Measurements from ENCODE around the gene ZNF827.

Gene ZNF827

GRCh38 chr4:145868637-145869409 lies 69.8 kb downstream of the ZNF827 start:
- TF ChIP-seq, protein P1, sequence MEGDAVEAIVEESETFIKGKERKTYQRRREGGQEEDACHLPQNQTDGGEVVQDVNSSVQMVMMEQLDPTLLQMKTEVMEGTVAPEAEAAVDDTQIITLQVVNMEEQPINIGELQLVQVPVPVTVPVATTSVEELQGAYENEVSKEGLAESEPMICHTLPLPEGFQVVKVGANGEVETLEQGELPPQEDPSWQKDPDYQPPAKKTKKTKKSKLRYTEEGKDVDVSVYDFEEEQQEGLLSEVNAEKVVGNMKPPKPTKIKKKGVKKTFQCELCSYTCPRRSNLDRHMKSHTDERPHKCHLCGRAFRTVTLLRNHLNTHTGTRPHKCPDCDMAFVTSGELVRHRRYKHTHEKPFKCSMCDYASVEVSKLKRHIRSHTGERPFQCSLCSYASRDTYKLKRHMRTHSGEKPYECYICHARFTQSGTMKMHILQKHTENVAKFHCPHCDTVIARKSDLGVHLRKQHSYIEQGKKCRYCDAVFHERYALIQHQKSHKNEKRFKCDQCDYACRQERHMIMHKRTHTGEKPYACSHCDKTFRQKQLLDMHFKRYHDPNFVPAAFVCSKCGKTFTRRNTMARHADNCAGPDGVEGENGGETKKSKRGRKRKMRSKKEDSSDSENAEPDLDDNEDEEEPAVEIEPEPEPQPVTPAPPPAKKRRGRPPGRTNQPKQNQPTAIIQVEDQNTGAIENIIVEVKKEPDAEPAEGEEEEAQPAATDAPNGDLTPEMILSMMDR (IDR thresholded peaks at IDR 0.05) = no peak
- Histone ChIP-seq H3K36me3 (no peaks in the 10 kb centered on the region), H3K4me3 (ENCODE audit: low read depth in 1 of 2, low read length in 1 of 2) (no peak overlapping the region), H3K27ac (no peak overlapping the region), H3K4me1 (ENCODE audit: control insufficient read depth in 1 of 2, insufficient read depth in 1 of 2, low read depth in 1 of 2, low read length in 1 of 2) (no peaks in the 10 kb centered on the region), H3K27me3 (no peaks in the 10 kb centered on the region), H3K9me3 (no peaks in the 10 kb centered on the region)

- TF ChIP-seq, protein P1 (IDR thresholded peaks at IDR 0.05) = no peak
- H3K27me3 ChIP-seq = no peaks in the 10 kb centered on the region
- H3K27ac ChIP-seq = no peak overlapping the region
- H3K9me3 ChIP-seq = no peaks in the 10 kb centered on the region
- H3K4me3 ChIP-seq (ENCODE audit: low read depth in 1 of 2, low read length in 1 of 2) = no peak overlapping the region
- no peaks in the 10 kb centered on the region for H3K36me3 ChIP-seq
- no peaks in the 10 kb centered on the region for H3K4me1 ChIP-seq (ENCODE audit: control insufficient read depth in 1 of 2, insufficient read depth in 1 of 2, low read depth in 1 of 2, low read length in 1 of 2)
Measured at GRCh38 chr4:145867406-145867805, 71.2 kb downstream of the ZNF827 start.

- H3K9me3 ChIP-seq = no peaks in the 10 kb centered on the region
- no peak overlapping the region for H3K27ac ChIP-seq
- H3K4me1 ChIP-seq (ENCODE audit: control insufficient read depth in 1 of 2, insufficient read depth in 1 of 2, low read depth in 1 of 2, low read length in 1 of 2) = no peaks in the 10 kb centered on the region
- H3K36me3 ChIP-seq = no peaks in the 10 kb centered on the region
- TF ChIP-seq, protein P1 (IDR thresholded peaks at IDR 0.05) = no peak
- H3K4me3 ChIP-seq (ENCODE audit: low read depth in 1 of 2, low read length in 1 of 2) = no peak overlapping the region
- no peaks in the 10 kb centered on the region for H3K27me3 ChIP-seq
Measured at GRCh38 chr4:145866991-145867390, 71.6 kb downstream of the ZNF827 start.

DNA sequence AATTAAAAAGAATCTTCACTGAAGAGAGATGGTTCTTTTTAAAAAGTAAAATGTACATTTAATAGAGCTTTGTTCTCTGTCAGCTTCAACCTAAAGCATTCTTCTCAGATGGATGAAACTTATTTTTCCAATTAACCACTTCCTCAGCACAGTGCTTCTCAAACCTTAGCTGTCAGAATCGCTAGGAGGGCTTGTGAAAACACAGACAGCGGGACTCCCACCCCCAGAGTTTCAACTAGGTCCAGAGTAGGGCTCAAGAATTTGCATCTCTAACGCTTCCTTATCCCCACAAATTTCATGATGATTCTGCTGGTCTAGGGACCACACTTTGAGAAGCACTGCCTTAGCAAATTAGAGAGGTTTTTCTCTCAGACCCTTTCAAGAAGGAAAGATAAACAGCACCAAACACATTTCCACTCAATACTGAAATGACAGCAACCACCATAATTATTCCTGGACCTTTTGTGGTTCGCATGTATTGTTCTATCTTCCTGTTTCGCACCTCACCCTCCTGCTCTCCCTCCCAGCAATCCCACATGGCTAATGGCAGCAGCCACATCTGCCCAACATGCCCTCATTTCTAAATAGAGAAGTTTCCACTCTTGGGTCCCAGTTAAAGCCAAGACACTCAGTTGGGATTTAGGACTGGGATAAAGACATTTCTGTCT lies 73.2 kb downstream of the ZNF827 start:
- H3K27ac ChIP-seq = no peak overlapping the region
- no peak overlapping the region for H3K4me3 ChIP-seq (ENCODE audit: low read depth in 1 of 2, low read length in 1 of 2)
- no peaks in the 10 kb centered on the region for H3K27me3 ChIP-seq
- H3K4me1 ChIP-seq (ENCODE audit: control insufficient read depth in 1 of 2, insufficient read depth in 1 of 2, low read depth in 1 of 2, low read length in 1 of 2) = no peaks in the 10 kb centered on the region
- H3K36me3 ChIP-seq = no peaks in the 10 kb centered on the region
- H3K9me3 ChIP-seq = no peaks in the 10 kb centered on the region
- TF ChIP-seq, protein P1 (IDR thresholded peaks at IDR 0.05) = no peak

GRCh38 chr4:145863191-145863590 lies 75.4 kb downstream of the ZNF827 start:
- Histone ChIP-seq H3K27me3 (no peaks in the 10 kb centered on the region), H3K27ac (no peak overlapping the region), H3K4me3 (ENCODE audit: low read depth in 1 of 2, low read length in 1 of 2) (no peak overlapping the region), H3K9me3 (no peaks in the 10 kb centered on the region), H3K4me1 (ENCODE audit: control insufficient read depth in 1 of 2, insufficient read depth in 1 of 2, low read depth in 1 of 2, low read length in 1 of 2) (no peaks in the 10 kb centered on the region), H3K36me3 (no peaks in the 10 kb centered on the region)
- TF ChIP-seq, protein P1 (IDR thresholded peaks at IDR 0.05) = no peak
